ENCODE results near the gene RNF113B. TPM values are rescaled to one million over a fixed set of nuclear protein-coding genes. Genes with fewer than 3 reads are reported as not detected.

Gene RNF113B
- total and polyA plus RNA-seq, 3 experiments from 2014 or later: not detected

- H3K4me1 Mint-ChIP-seq: no peaks in the 10 kb centered on the region
- Histone ChIP-seq H3K27ac (ENCODE audit: low read depth, low read length) (no peak overlapping the region), H3K9me3 (ENCODE audit: low read length) (no peaks in the 10 kb centered on the region), H3K27me3 (ENCODE audit: insufficient read depth, low read length, poor library complexity, severe bottlenecking) (no peaks in the 10 kb centered on the region), H3K4me3 (ENCODE audit: low read length) (no peak overlapping the region), H3K4me1 (ENCODE audit: insufficient read depth, low read length) (no peaks in the 10 kb centered on the region), H3K36me3 (ENCODE audit: insufficient read depth, low read length) (no peaks in the 10 kb centered on the region)
- POLR2A ChIA-PET: no interaction called here
- no peak overlapping the region for H3K4me3 Mint-ChIP-seq
- no peak overlapping the region for H3K27ac Mint-ChIP-seq
- CTCF ChIA-PET: no interaction called here
- H3K9me3 Mint-ChIP-seq: peaks cover 0 to 6% (median 0%) of the 10 kb centered on the region in 5 donors
- no peak for DNase-seq
- H3K27me3 Mint-ChIP-seq: peaks cover 12 to 16% of the 10 kb centered on the region in 2 donors
- H3K36me3 Mint-ChIP-seq: no peaks in the 10 kb centered on the region
These were observed 18.7 kb downstream of the RNF113B start for GRCh38 chr13:98158172-98158899.

- POLR2A ChIA-PET: no interaction called here
These were observed 19.5 kb downstream of the RNF113B start for GRCh38 chr13:98157609-98158008.

GRCh38 chr13:98157188-98157587 lies 19.9 kb downstream of the RNF113B start:
- Histone ChIP-seq H3K27me3 (ENCODE audit: insufficient read depth, low read length, poor library complexity, severe bottlenecking) (no peaks in the 10 kb centered on the region), H3K4me1 (ENCODE audit: insufficient read depth, low read length) (no peaks in the 10 kb centered on the region), H3K4me3 (ENCODE audit: low read length) (no peak overlapping the region), H3K9me3 (ENCODE audit: low read length) (no peaks in the 10 kb centered on the region), H3K36me3 (ENCODE audit: insufficient read depth, low read length) (no peaks in the 10 kb centered on the region), H3K27ac (ENCODE audit: low read depth, low read length) (no peak overlapping the region)
- H3K27ac Mint-ChIP-seq: no peak overlapping the region
- H3K9me3 Mint-ChIP-seq: peaks cover 0 to 2% (median 0%) of the 10 kb centered on the region in 5 donors
- POLR2A ChIA-PET: no interaction called here
- CTCF ChIA-PET: no interaction called here
- DNase-seq: no peak
- H3K4me1 Mint-ChIP-seq: no peaks in the 10 kb centered on the region
- H3K27me3 Mint-ChIP-seq: peaks cover 12 to 18% of the 10 kb centered on the region in 2 donors
- no peaks in the 10 kb centered on the region for H3K36me3 Mint-ChIP-seq
- no peak overlapping the region for H3K4me3 Mint-ChIP-seq

More at GRCh38 chr13:98157609-98158008, 19.5 kb downstream of the RNF113B start:
- H3K36me3 ChIP-seq (ENCODE audit: insufficient read depth, low read length): no peaks in the 10 kb centered on the region
- no peak overlapping the region for H3K27ac Mint-ChIP-seq
- no peak for DNase-seq
- H3K27me3 Mint-ChIP-seq: peaks cover 12 to 16% of the 10 kb centered on the region in 2 donors
- no peaks in the 10 kb centered on the region for H3K27me3 ChIP-seq (ENCODE audit: insufficient read depth, low read length, poor library complexity, severe bottlenecking)
- H3K27ac ChIP-seq (ENCODE audit: low read depth, low read length): no peak overlapping the region
- no peaks in the 10 kb centered on the region for H3K4me1 Mint-ChIP-seq
- no peak overlapping the region for H3K4me3 ChIP-seq (ENCODE audit: low read length)
- no peaks in the 10 kb centered on the region for H3K36me3 Mint-ChIP-seq
- peaks cover 0 to 2% (median 0%) of the 10 kb centered on the region in 5 donors for H3K9me3 Mint-ChIP-seq
- H3K4me1 ChIP-seq (ENCODE audit: insufficient read depth, low read length): no peaks in the 10 kb centered on the region
- CTCF ChIA-PET: no interaction called here
- no peaks in the 10 kb centered on the region for H3K9me3 ChIP-seq (ENCODE audit: low read length)
- H3K4me3 Mint-ChIP-seq: no peak overlapping the region

GRCh38 chr13:98156259-98156658 lies 20.8 kb downstream of the RNF113B start:
- peaks cover 10 to 26% of the 10 kb centered on the region in 2 donors for H3K27me3 Mint-ChIP-seq
- CTCF ChIA-PET: no interaction called here

GRCh38 chr13:98155475-98156109 lies 21.5 kb downstream of the RNF113B start:
- no peaks in the 10 kb centered on the region for H3K27me3 ChIP-seq (ENCODE audit: insufficient read depth, low read length, poor library complexity, severe bottlenecking)
- no peak for DNase-seq
- Mint-ChIP-seq H3K36me3 (no peaks in the 10 kb centered on the region), H3K27ac (no peak overlapping the region), H3K27me3 (peaks cover 10 to 29% of the 10 kb centered on the region in 2 donors), H3K4me1 (no peaks in the 10 kb centered on the region), H3K9me3 (no peaks in the 10 kb centered on the region), H3K4me3 (no peak overlapping the region)
- POLR2A ChIA-PET: no interaction called here
- H3K4me1 ChIP-seq (ENCODE audit: insufficient read depth, low read length): no peaks in the 10 kb centered on the region
- H3K9me3 ChIP-seq (ENCODE audit: low read length): no peaks in the 10 kb centered on the region
- no peaks in the 10 kb centered on the region for H3K36me3 ChIP-seq (ENCODE audit: insufficient read depth, low read length)
- H3K27ac ChIP-seq (ENCODE audit: low read depth, low read length): no peak overlapping the region
- H3K4me3 ChIP-seq (ENCODE audit: low read length): no peak overlapping the region
- CTCF ChIA-PET: no interaction called here

More at GRCh38 chr13:98156259-98156658, 20.8 kb downstream of the RNF113B start:
- no peaks in the 10 kb centered on the region for H3K36me3 Mint-ChIP-seq
- Histone ChIP-seq H3K4me1 (ENCODE audit: insufficient read depth, low read length) (no peaks in the 10 kb centered on the region), H3K9me3 (ENCODE audit: low read length) (no peaks in the 10 kb centered on the region), H3K36me3 (ENCODE audit: insufficient read depth, low read length) (no peaks in the 10 kb centered on the region), H3K4me3 (ENCODE audit: low read length) (no peak overlapping the region), H3K27me3 (ENCODE audit: insufficient read depth, low read length, poor library complexity, severe bottlenecking) (no peaks in the 10 kb centered on the region), H3K27ac (ENCODE audit: low read depth, low read length) (no peak overlapping the region)
- POLR2A ChIA-PET: no interaction called here
- no peaks in the 10 kb centered on the region for H3K9me3 Mint-ChIP-seq
- no peak overlapping the region for H3K4me3 Mint-ChIP-seq
- no peaks in the 10 kb centered on the region for H3K4me1 Mint-ChIP-seq
- H3K27ac Mint-ChIP-seq: no peak overlapping the region
- no peak for DNase-seq

- H3K27ac Mint-ChIP-seq: no peak overlapping the region
- DNase-seq: no peak
- Histone ChIP-seq H3K9me3 (ENCODE audit: low read length) (no peaks in the 10 kb centered on the region), H3K27ac (ENCODE audit: low read depth, low read length) (no peak overlapping the region), H3K27me3 (ENCODE audit: insufficient read depth, low read length, poor library complexity, severe bottlenecking) (no peaks in the 10 kb centered on the region), H3K4me3 (ENCODE audit: low read length) (no peak overlapping the region), H3K4me1 (ENCODE audit: insufficient read depth, low read length) (no peaks in the 10 kb centered on the region), H3K36me3 (ENCODE audit: insufficient read depth, low read length) (no peaks in the 10 kb centered on the region)
- ChIA-PET POLR2A (no interaction called here), CTCF (no interaction called here)
- peaks cover 9 to 25% of the 10 kb centered on the region in 2 donors for H3K27me3 Mint-ChIP-seq
- H3K4me3 Mint-ChIP-seq: no peak overlapping the region
- H3K4me1 Mint-ChIP-seq: no peaks in the 10 kb centered on the region
- H3K9me3 Mint-ChIP-seq: no peaks in the 10 kb centered on the region
- no peaks in the 10 kb centered on the region for H3K36me3 Mint-ChIP-seq
These were observed 26.1 kb downstream of the RNF113B start for GRCh38 chr13:98150832-98151479.

GRCh38 chr13:98147521-98147920 lies 29.5 kb downstream of the RNF113B start:
- DNase-seq: no peak
- Mint-ChIP-seq H3K4me1 (peaks cover 0 to 12% (median 5%) of the 10 kb centered on the region in 3 donors), H3K4me3 (no peak overlapping the region), H3K27ac (no peak overlapping the region), H3K36me3 (no peaks in the 10 kb centered on the region), H3K27me3 (peaks cover 21 to 38% of the 10 kb centered on the region in 2 donors), H3K9me3 (no peaks in the 10 kb centered on the region)
- Histone ChIP-seq H3K4me1 (ENCODE audit: insufficient read depth, low read length) (no peaks in the 10 kb centered on the region), H3K27ac (ENCODE audit: low read depth, low read length) (no peak overlapping the region), H3K4me3 (ENCODE audit: low read length) (no peak overlapping the region), H3K9me3 (ENCODE audit: low read length) (no peaks in the 10 kb centered on the region), H3K36me3 (ENCODE audit: insufficient read depth, low read length) (no peaks in the 10 kb centered on the region), H3K27me3 (ENCODE audit: insufficient read depth, low read length, poor library complexity, severe bottlenecking) (no peaks in the 10 kb centered on the region)
- CTCF ChIA-PET: interaction anchor here (1.2 kb wide), 1 partner anchor 51 kb away, joined by 3 read pairs; no protein-coding TSS in a partner anchor
- POLR2A ChIA-PET: no interaction called here

GRCh38 chr13:98144801-98145350 lies 32.2 kb downstream of the RNF113B start:
- Mint-ChIP-seq H3K9me3 (no peaks in the 10 kb centered on the region), H3K4me1 (peaks cover 0 to 21% (median 9%) of the 10 kb centered on the region in 3 donors), H3K4me3 (peak overlapping the region; percentile 33 to 84 (median 61)), H3K27ac (no peak overlapping the region), H3K27me3 (peaks cover 37 to 41% of the 10 kb centered on the region in 2 donors), H3K36me3 (no peaks in the 10 kb centered on the region)
- Histone ChIP-seq H3K27me3 (ENCODE audit: insufficient read depth, low read length, poor library complexity, severe bottlenecking) (peaks cover 12% of the 10 kb centered on the region), H3K36me3 (ENCODE audit: insufficient read depth, low read length) (no peaks in the 10 kb centered on the region), H3K9me3 (ENCODE audit: low read length) (no peaks in the 10 kb centered on the region), H3K27ac (ENCODE audit: low read depth, low read length) (no peak overlapping the region), H3K4me3 (ENCODE audit: low read length) (no peak overlapping the region), H3K4me1 (ENCODE audit: insufficient read depth, low read length) (no peaks in the 10 kb centered on the region)
- ChIA-PET POLR2A (no interaction called here), CTCF (no interaction called here)
- no peak for DNase-seq
